Erythroblast (primary cell): ENCODE results near the gene STAT6.

Source experiments
- GATA1 ChIP-seq: IDR thresholded peaks from 2 replicates; pipeline ENCODE4 v1.6.1; 2011; ENCODE audit warnings: low read depth, mild to moderate bottlenecking, control low read depth, low read length, moderate library complexity
- POLR2A ChIP-seq: IDR thresholded peaks from 2 replicates; pipeline ENCODE4 v1.6.1; 2011; ENCODE audit warnings: mild to moderate bottlenecking, low read length

GRCh38 chr12:57066245-57066644, 44.9 kb downstream of the STAT6 start:
- TF ChIP-seq POLR2A (no peak), GATA1 (no peak)
